ENCODE data around the gene IGF2BP2. TPM values are rescaled to one million over a fixed set of nuclear protein-coding genes. Genes with fewer than 3 reads are reported as not detected.

IGF2BP2 gene
- total and polyA plus RNA-seq, 2 of the 4 experiments (the other 2 are of a cell fraction) = 23.4 to 88.2 TPM

DNA sequence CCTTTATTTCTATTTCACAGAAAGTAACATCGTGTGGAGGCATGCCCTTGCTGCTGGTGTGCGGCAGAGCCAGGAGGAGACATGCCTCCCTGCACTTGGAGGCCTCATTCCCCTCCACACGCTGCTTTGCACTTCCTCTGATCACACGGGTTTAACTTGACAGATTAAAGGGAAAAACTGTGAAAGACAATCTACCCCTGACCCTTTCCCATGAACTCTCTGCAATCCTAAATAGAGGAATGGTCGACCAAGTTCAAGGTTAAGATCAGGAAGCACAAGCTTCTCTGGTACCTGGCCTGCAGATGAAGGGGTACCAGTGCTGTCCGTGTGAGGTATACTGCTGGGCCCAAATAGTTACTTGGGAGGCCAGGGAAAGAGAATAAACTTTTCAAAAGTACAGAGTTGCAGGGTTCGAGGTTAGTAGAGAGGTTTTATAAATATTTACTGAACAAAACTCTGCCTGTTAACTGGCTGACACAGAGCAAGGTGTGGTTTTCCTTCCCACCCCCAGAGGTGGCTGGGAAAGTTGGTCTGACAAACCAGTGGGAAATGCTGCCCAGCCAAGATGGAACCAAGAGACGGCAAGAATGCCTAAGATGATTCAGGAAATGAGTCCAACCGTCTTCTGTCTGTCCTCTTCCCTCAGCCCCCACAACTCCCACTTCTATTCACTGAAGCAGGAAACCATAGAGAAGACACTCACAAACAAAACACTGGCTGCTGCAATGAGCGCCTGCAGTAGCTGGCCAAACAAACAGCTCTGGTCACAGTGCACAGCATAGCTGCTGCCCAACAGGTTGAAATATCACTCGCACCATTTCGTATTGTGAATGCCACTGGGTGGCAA is 79.6 kb downstream of the IGF2BP2 start:
- ChIA-PET POLR2A (ENCODE audit: unreplicated experiment) (no interaction called here), CTCF (no interaction called here)
- ATAC-seq (ENCODE audit: low read depth) = peak; percentile 90

More for the DNA sequence above, 79.6 kb downstream of the IGF2BP2 start:
- peak overlapping the region; percentile 60; the same call in 1 of the 2 replicates for H2AK5ac ChIP-seq (ENCODE audit: low read depth, low read length)
- H3K14ac ChIP-seq (replicated peaks; ENCODE audit: low read depth, low read length) = peak overlapping the region; percentile 54; the same call in 1 of the 2 replicates
- no peaks in the 10 kb centered on the region for H3K9me3 ChIP-seq (ENCODE audit: control insufficient read depth, insufficient read depth, low read length)
- no peak overlapping the region for H2AFZ ChIP-seq (replicated peaks; ENCODE audit: low read length, poor library complexity)
- H2BK15ac ChIP-seq (ENCODE audit: low read depth, low read length) = peak overlapping the region; percentile 7; the same call in 1 of the 3 replicates
- peak overlapping the region; percentile 52; the same call in 1 of the 2 replicates for H2BK20ac ChIP-seq (ENCODE audit: low read depth, low read length)
- peak overlapping the region; percentile 26 for H3K23ac ChIP-seq (ENCODE audit: low read depth, low read length)
- H3K9ac ChIP-seq (ENCODE audit: low read depth, low read length) = peak overlapping the region; percentile 8; the same call in 1 of the 2 replicates
- WGBS, 2 experiments (ENCODE audit: extremely low coverage in 2 of 2, insufficient read length in 1 of 2) = 31% methylated on average over 2 of the region's 12 CpGs; no CpG with 5 or more reads in 1 of the 2 experiments
- peaks cover 9% of the 10 kb centered on the region for H3K9me1 ChIP-seq (ENCODE audit: insufficient read depth, low read length)
- peak overlapping the region; percentile 12; the same call in 1 of the 2 replicates for H4K91ac ChIP-seq (ENCODE audit: insufficient read depth, low read depth, low read length)
- H3K27me3 ChIP-seq (ENCODE audit: control insufficient read depth, insufficient read depth, low read length) = no peaks in the 10 kb centered on the region
- peak overlapping the region in 1 of 2 experiments; percentile 31; a peak in 1 of 4 replicates for H4K8ac ChIP-seq (ENCODE audit: low read depth in 2 of 2, low read length in 2 of 2)
- H3K79me1 ChIP-seq (ENCODE audit: low read depth in 1 of 2, low read length in 2 of 2) = peaks cover 6 to 69% of the 10 kb centered on the region in 2 experiments; a peak in 3 of 4 replicates
- no peak overlapping the region; the same call in 1 of the 2 replicates for H3K56ac ChIP-seq (ENCODE audit: extremely low read depth, insufficient read depth, low read length)
- peak overlapping the region; percentile 57 for H3K27ac ChIP-seq (ENCODE audit: insufficient read depth, low read length)
- H3K18ac ChIP-seq (ENCODE audit: low read depth, low read length) = peak overlapping the region; percentile 30; the same call in 1 of the 2 replicates
- H3K4me3 ChIP-seq (ENCODE audit: insufficient read depth, low read depth, low read length) = no peak overlapping the region
- H3K36me3 ChIP-seq (ENCODE audit: control insufficient read depth, insufficient read depth, low read length) = peaks cover 2% of the 10 kb centered on the region; the same call in 1 of the 2 replicates
- dilution Hi-C loops (cut with HindIII; ENCODE audit: low sequenced_read_pairs, unreplicated experiment) = no loop called here
- peaks cover 12% of the 10 kb centered on the region for H3K4me1 ChIP-seq (ENCODE audit: control insufficient read depth, insufficient read depth, low read length)
- H4K20me1 ChIP-seq (ENCODE audit: insufficient read depth, low read length) = peaks cover 77% of the 10 kb centered on the region
- peak overlapping the region; percentile 64 for H2BK120ac ChIP-seq (ENCODE audit: low read depth, low read length)
- DNase-seq = peak; percentile 96
- peak overlapping the region; percentile 84 for H3K4ac ChIP-seq (ENCODE audit: low read depth, low read length)
- peak; percentile 66 for TF ChIP-seq POLR2A (IDR thresholded peaks at IDR 0.05; ENCODE audit: low read depth, low read length)
- TF ChIP-seq, protein P1, sequence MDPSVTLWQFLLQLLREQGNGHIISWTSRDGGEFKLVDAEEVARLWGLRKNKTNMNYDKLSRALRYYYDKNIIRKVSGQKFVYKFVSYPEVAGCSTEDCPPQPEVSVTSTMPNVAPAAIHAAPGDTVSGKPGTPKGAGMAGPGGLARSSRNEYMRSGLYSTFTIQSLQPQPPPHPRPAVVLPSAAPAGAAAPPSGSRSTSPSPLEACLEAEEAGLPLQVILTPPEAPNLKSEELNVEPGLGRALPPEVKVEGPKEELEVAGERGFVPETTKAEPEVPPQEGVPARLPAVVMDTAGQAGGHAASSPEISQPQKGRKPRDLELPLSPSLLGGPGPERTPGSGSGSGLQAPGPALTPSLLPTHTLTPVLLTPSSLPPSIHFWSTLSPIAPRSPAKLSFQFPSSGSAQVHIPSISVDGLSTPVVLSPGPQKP (IDR thresholded peaks at IDR 0.05; ENCODE audit: borderline replicate concordance, low read depth, low read length) = no peak
- TF ChIP-seq BHLHE40 (IDR thresholded peaks at IDR 0.05; ENCODE audit: low read depth, low read length) = peak; percentile 37; the same call in 1 of the 2 replicates
- peak; percentile 63 for TF ChIP-seq FOS (IDR thresholded peaks at IDR 0.05; ENCODE audit: low read depth, low read length)
- TF ChIP-seq MAZ (IDR thresholded peaks at IDR 0.05; ENCODE audit: borderline replicate concordance, low read depth, low read length) = peak; percentile 61; the same call in 1 of the 2 replicates
- TF ChIP-seq MXI1 (IDR thresholded peaks at IDR 0.05; ENCODE audit: borderline replicate concordance, low read depth, low read length) = no peak
- TF ChIP-seq, protein P2, sequence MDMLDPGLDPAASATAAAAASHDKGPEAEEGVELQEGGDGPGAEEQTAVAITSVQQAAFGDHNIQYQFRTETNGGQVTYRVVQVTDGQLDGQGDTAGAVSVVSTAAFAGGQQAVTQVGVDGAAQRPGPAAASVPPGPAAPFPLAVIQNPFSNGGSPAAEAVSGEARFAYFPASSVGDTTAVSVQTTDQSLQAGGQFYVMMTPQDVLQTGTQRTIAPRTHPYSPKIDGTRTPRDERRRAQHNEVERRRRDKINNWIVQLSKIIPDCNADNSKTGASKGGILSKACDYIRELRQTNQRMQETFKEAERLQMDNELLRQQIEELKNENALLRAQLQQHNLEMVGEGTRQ (IDR thresholded peaks at IDR 0.05; ENCODE audit: low read depth, low read length) = no peak
- TF ChIP-seq RFX5 (IDR thresholded peaks at IDR 0.05; ENCODE audit: low read depth, low read length) = no peak
- TF ChIP-seq CEBPB (IDR thresholded peaks at IDR 0.05; ENCODE audit: low read depth, low read length) = peak; percentile 57
- TF ChIP-seq SMC3 (IDR thresholded peaks at IDR 0.05; ENCODE audit: low read depth, low read length) = no peak; the same call in none of the 2 replicates
- no peak; the same call in 1 of the 2 replicates for TF ChIP-seq RAD21 (IDR thresholded peaks at IDR 0.05; ENCODE audit: low read length)
- TF ChIP-seq NFE2L2 (IDR thresholded peaks at IDR 0.05; ENCODE audit: low read depth, low read length) = 0 out of 2 replicates have a peak, but pooled peaks have one; percentile 20
- BruUV-seq (replicated peaks) = no TSS peak
- peak overlapping the region; percentile 64 for H3K4me2 ChIP-seq (ENCODE audit: low read depth, low read length)
- H2AK9ac ChIP-seq (replicated peaks; ENCODE audit: low read depth, low read length, poor library complexity) = peak overlapping the region; percentile 17
- in situ Hi-C loops (cut with MboI; ENCODE audit: low sequenced_read_pairs) = no loop called here
- intact Hi-C loops (cut with micrococcal nuclease) = no loop called here
- H2BK5ac ChIP-seq (ENCODE audit: low read depth, low read length, poor library complexity, severe bottlenecking) = peak overlapping the region; percentile 70
- no peak overlapping the region for H4K5ac ChIP-seq (ENCODE audit: low read depth, low read length)
